DND-41 (cell line): ENCODE measurements around the gene TMEM132C.

ENCODE experiments used
- EZH2 ChIP-seq: IDR thresholded peaks from 3 replicates; pipeline ENCODE4 v1.6.1; 2012; ENCODE audit warnings: borderline replicate concordance, low read depth, mild to moderate bottlenecking, moderate library complexity, low read length, inconsistent platforms; ENCODE audit not compliant: severe bottlenecking
- TF ChIP-seq, protein P1 (sequence below): IDR thresholded peaks from 2 replicates; pipeline ENCODE4 v1.5.1; 2012; ENCODE audit warnings: borderline replicate concordance, low read length, moderate library complexity, mild to moderate bottlenecking; ENCODE audit not compliant: poor library complexity, severe bottlenecking; ENCODE audit errors: extremely low read depth

DNA sequence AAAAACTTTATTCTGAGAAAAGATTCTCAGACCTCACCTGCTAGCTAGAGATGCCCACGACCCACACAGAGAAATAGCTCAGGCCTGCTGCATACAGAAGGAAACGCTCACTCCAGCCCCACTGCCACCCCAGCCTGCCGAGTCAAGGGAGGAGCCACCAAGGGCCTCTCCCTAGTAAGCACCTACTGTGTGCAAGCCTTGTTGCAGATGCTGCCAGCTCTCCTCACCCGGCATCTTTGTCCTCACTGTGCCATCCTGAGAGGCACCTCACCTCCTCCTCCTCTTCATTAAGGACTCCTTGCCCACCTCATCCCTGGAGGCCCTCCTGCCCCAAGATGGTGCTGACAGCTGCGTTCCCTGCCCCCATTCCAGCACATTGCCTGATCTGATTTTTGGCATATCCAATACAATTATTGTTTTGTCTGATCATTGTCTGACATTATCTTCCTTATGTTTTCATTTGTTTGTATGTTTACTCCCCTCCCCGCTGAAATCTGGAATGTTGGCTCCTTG lies 359.9 kb downstream of the TMEM132C start:
- TF ChIP-seq, protein P1, sequence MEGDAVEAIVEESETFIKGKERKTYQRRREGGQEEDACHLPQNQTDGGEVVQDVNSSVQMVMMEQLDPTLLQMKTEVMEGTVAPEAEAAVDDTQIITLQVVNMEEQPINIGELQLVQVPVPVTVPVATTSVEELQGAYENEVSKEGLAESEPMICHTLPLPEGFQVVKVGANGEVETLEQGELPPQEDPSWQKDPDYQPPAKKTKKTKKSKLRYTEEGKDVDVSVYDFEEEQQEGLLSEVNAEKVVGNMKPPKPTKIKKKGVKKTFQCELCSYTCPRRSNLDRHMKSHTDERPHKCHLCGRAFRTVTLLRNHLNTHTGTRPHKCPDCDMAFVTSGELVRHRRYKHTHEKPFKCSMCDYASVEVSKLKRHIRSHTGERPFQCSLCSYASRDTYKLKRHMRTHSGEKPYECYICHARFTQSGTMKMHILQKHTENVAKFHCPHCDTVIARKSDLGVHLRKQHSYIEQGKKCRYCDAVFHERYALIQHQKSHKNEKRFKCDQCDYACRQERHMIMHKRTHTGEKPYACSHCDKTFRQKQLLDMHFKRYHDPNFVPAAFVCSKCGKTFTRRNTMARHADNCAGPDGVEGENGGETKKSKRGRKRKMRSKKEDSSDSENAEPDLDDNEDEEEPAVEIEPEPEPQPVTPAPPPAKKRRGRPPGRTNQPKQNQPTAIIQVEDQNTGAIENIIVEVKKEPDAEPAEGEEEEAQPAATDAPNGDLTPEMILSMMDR, result no peak
- no peak for TF ChIP-seq EZH2
